ENCODE results near the gene NID2.

Gene NID2

GRCh38 chr14:52068615-52069306 is at the start of gene NID2:
TSS of gene NID2 (minus strand) at chr14:52069059. CDS start at chr14:52068994, 65 bp downstream.
- DNase-seq = peak; percentile 58

GRCh38 chr14:52117111-52117832 is 48.4 kb upstream of the NID2 start:
- no peak for DNase-seq

- DNase-seq = no peak
Measured at GRCh38 chr14:52115286-52115685, 46.4 kb upstream of the NID2 start.

GRCh38 chr14:52112336-52113018 is 43.6 kb upstream of the NID2 start:
- DNase-seq = peak; percentile 75

- peak; percentile 37 for DNase-seq
Measured at GRCh38 chr14:52111583-52111982, 42.7 kb upstream of the NID2 start.

GRCh38 chr14:52110441-52111086 is 41.7 kb upstream of the NID2 start:
- DNase-seq = peak; percentile 37

GRCh38 chr14:52108823-52109222 is 40.0 kb upstream of the NID2 start:
- DNase-seq = no peak

GRCh38 chr14:52106840-52107239 is 38.0 kb upstream of the NID2 start:
- no peak for DNase-seq

GRCh38 chr14:52103416-52103815 is 34.6 kb upstream of the NID2 start:
- no peak for DNase-seq

- DNase-seq = no peak
Measured at GRCh38 chr14:52095794-52096193, 26.9 kb upstream of the NID2 start.

GRCh38 chr14:52095336-52095735 is 26.5 kb upstream of the NID2 start:
- no peak for DNase-seq

GRCh38 chr14:52094546-52095271 is 25.9 kb upstream of the NID2 start:
- DNase-seq = no peak

- DNase-seq = no peak
Measured at GRCh38 chr14:52091928-52092327, 23.1 kb upstream of the NID2 start.

- no peak for DNase-seq
Measured at GRCh38 chr14:52090936-52091335, 22.1 kb upstream of the NID2 start.

GRCh38 chr14:52089218-52089617 is 20.4 kb upstream of the NID2 start:
- DNase-seq = no peak

GRCh38 chr14:52086711-52087110 is 17.9 kb upstream of the NID2 start:
- DNase-seq = no peak

GRCh38 chr14:52082903-52083302 is 14.0 kb upstream of the NID2 start:
- no peak for DNase-seq

GRCh38 chr14:52081964-52082363 is 13.1 kb upstream of the NID2 start:
- DNase-seq = no peak

GRCh38 chr14:52080808-52081755 is 12.2 kb upstream of the NID2 start:
- peak; percentile 85 for DNase-seq

GRCh38 chr14:52080158-52080800 is 11.4 kb upstream of the NID2 start:
- DNase-seq = peak; percentile 66

Measured in NCI-H226 (cell line).